IMR-90 (cell line): ENCODE measurements around the gene SYT8.

Experiments used
- CEBPB ChIP-seq: IDR thresholded peaks from 2 replicates; pipeline ENCODE4 v1.6.1; 2012; ENCODE audit warnings: low read depth, low read length, improper control_type of control experiment
- POLR2A ChIP-seq: IDR thresholded peaks from 2 replicates; pipeline ENCODE4 v1.6.1; 2012; ENCODE audit warnings: mild to moderate bottlenecking, low read depth, low read length
- TF ChIP-seq, protein P1 (sequence below): conservative IDR thresholded peaks from 2 replicates; pipeline ENCODE4 v1.5.1; 2012; ENCODE audit warnings: mild to moderate bottlenecking, low read depth, low read length, improper control_type of control experiment

- TF ChIP-seq, protein P1, sequence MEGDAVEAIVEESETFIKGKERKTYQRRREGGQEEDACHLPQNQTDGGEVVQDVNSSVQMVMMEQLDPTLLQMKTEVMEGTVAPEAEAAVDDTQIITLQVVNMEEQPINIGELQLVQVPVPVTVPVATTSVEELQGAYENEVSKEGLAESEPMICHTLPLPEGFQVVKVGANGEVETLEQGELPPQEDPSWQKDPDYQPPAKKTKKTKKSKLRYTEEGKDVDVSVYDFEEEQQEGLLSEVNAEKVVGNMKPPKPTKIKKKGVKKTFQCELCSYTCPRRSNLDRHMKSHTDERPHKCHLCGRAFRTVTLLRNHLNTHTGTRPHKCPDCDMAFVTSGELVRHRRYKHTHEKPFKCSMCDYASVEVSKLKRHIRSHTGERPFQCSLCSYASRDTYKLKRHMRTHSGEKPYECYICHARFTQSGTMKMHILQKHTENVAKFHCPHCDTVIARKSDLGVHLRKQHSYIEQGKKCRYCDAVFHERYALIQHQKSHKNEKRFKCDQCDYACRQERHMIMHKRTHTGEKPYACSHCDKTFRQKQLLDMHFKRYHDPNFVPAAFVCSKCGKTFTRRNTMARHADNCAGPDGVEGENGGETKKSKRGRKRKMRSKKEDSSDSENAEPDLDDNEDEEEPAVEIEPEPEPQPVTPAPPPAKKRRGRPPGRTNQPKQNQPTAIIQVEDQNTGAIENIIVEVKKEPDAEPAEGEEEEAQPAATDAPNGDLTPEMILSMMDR: peak; percentile 44
- TF ChIP-seq POLR2A (no peak), CEBPB (no peak)
Measured at GRCh38 chr11:1876361-1877063, 41.7 kb downstream of the SYT8 start.
